ENCODE data around the gene RBPJL. TPM values are rescaled to one million over a fixed set of nuclear protein-coding genes. Genes with fewer than 3 reads are reported as not detected.

RBPJL gene
- total and polyA plus RNA-seq, 9 donors: 0.17 TPM; not detected in 8

Other genes starting within 250 kb of the RBPJL start
- gene KCNS1, start 205.7 kb upstream of the RBPJL start, total RNA-seq: 0.04 TPM
- under 1 TPM; 0.08 to 0.17 (median 0.09) TPM for gene KCNS1, start 205.7 kb upstream of the RBPJL start, polyA plus RNA-seq (ENCODE audit: insufficient read depth in 1 of 8, insufficient read length in 8 of 8, low replicate concordance in 1 of 8)
- not detected for gene WFDC5, start 191.7 kb upstream of the RBPJL start, total RNA-seq
- under 1 TPM in 1 of 8 donors, not detected in 7; 0.32 TPM for gene WFDC5, start 191.7 kb upstream of the RBPJL start, polyA plus RNA-seq (ENCODE audit: insufficient read depth in 1 of 8, insufficient read length in 8 of 8, low replicate concordance in 1 of 8)
- gene WFDC12, start 182.4 kb upstream of the RBPJL start, total RNA-seq: not detected
- not detected for gene WFDC12, start 182.4 kb upstream of the RBPJL start, polyA plus RNA-seq (ENCODE audit: insufficient read depth in 1 of 8, insufficient read length in 8 of 8, low replicate concordance in 1 of 8)
- not detected for gene PI3, start 131.9 kb upstream of the RBPJL start, total RNA-seq
- gene PI3, start 131.9 kb upstream of the RBPJL start, polyA plus RNA-seq (ENCODE audit: insufficient read depth in 1 of 8, insufficient read length in 8 of 8, low replicate concordance in 1 of 8): under 1 TPM in 3 of 8 donors, not detected in 5; 0.44 to 0.82 (median 0.71) TPM
- not detected for gene SEMG1, start 99.8 kb upstream of the RBPJL start, total RNA-seq
- gene SEMG1, start 99.8 kb upstream of the RBPJL start, polyA plus RNA-seq (ENCODE audit: insufficient read depth in 1 of 8, insufficient read length in 8 of 8, low replicate concordance in 1 of 8): not detected
- not detected for gene SEMG2, start 85.5 kb upstream of the RBPJL start, total RNA-seq
- under 1 TPM in 1 of 8 donors, not detected in 7; 0.06 TPM for gene SEMG2, start 85.5 kb upstream of the RBPJL start, polyA plus RNA-seq (ENCODE audit: insufficient read depth in 1 of 8, insufficient read length in 8 of 8, low replicate concordance in 1 of 8)
- gene SLPI, start 52.3 kb upstream of the RBPJL start, total RNA-seq: 0.13 TPM
- gene SLPI, start 52.3 kb upstream of the RBPJL start, polyA plus RNA-seq (ENCODE audit: insufficient read depth in 1 of 8, insufficient read length in 8 of 8, low replicate concordance in 1 of 8): under 1 TPM in 5 of 8 donors, not detected in 3; 0.30 to 0.89 (median 0.54) TPM
- 0.58 TPM for gene MATN4, start 1.5 kb downstream of the RBPJL start, total RNA-seq
- 1 to 10 TPM in 1 of 8 donors, under 1 TPM in 7; 0.21 to 1.1 (median 0.70) TPM for gene MATN4, start 1.5 kb downstream of the RBPJL start, polyA plus RNA-seq (ENCODE audit: insufficient read depth in 1 of 8, insufficient read length in 8 of 8, low replicate concordance in 1 of 8)
- 6.0 TPM for gene SDC4, start 41.6 kb downstream of the RBPJL start, total RNA-seq
- 10 to 100 TPM in 2 of 8 donors, 1 to 10 TPM in 6; 5.4 to 14.1 (median 8.2) TPM for gene SDC4, start 41.6 kb downstream of the RBPJL start, polyA plus RNA-seq (ENCODE audit: insufficient read depth in 1 of 8, insufficient read length in 8 of 8, low replicate concordance in 1 of 8)
- gene SYS1, start 56.3 kb downstream of the RBPJL start, total RNA-seq: 10.1 TPM
- 10 to 100 TPM; 14.1 to 20.0 (median 16.2) TPM for gene SYS1, start 56.3 kb downstream of the RBPJL start, polyA plus RNA-seq (ENCODE audit: insufficient read depth in 1 of 8, insufficient read length in 8 of 8, low replicate concordance in 1 of 8)
- gene TP53TG5, start 71.5 kb downstream of the RBPJL start, total RNA-seq: not detected
- gene TP53TG5, start 71.5 kb downstream of the RBPJL start, polyA plus RNA-seq (ENCODE audit: insufficient read depth in 1 of 8, insufficient read length in 8 of 8, low replicate concordance in 1 of 8): 1 to 10 TPM in 1 of 8 donors, under 1 TPM in 7; 0.19 to 1.3 (median 0.72) TPM
- 7.3 TPM for gene DBNDD2, start 101.4 kb downstream of the RBPJL start, total RNA-seq
- gene DBNDD2, start 101.4 kb downstream of the RBPJL start, polyA plus RNA-seq (ENCODE audit: insufficient read depth in 1 of 8, insufficient read length in 8 of 8, low replicate concordance in 1 of 8): 10 to 100 TPM; 16.9 to 27.3 (median 20.4) TPM
- 39.5 TPM for gene PIGT, start 109.3 kb downstream of the RBPJL start, total RNA-seq
- gene PIGT, start 109.3 kb downstream of the RBPJL start, polyA plus RNA-seq (ENCODE audit: insufficient read depth in 1 of 8, insufficient read length in 8 of 8, low replicate concordance in 1 of 8): 10 to 100 TPM; 64.0 to 78.8 (median 74.6) TPM
- gene WFDC2, start 162.9 kb downstream of the RBPJL start, total RNA-seq: 0.13 TPM
- 1 to 10 TPM in 2 of 8 donors, under 1 TPM in 3, not detected in 3; 0.24 to 2.1 (median 0.68) TPM for gene WFDC2, start 162.9 kb downstream of the RBPJL start, polyA plus RNA-seq (ENCODE audit: insufficient read depth in 1 of 8, insufficient read length in 8 of 8, low replicate concordance in 1 of 8)
- not detected for gene SPINT3, start 208.8 kb downstream of the RBPJL start, total RNA-seq
- gene SPINT3, start 208.8 kb downstream of the RBPJL start, polyA plus RNA-seq (ENCODE audit: insufficient read depth in 1 of 8, insufficient read length in 8 of 8, low replicate concordance in 1 of 8): not detected
- gene WFDC6, start 232.6 kb downstream of the RBPJL start, total RNA-seq: not detected
- under 1 TPM in 1 of 8 donors, not detected in 7; 0.21 TPM for gene WFDC6, start 232.6 kb downstream of the RBPJL start, polyA plus RNA-seq (ENCODE audit: insufficient read depth in 1 of 8, insufficient read length in 8 of 8, low replicate concordance in 1 of 8)
- not detected for gene EPPIN, start 240.6 kb downstream of the RBPJL start, total RNA-seq
- gene EPPIN, start 240.6 kb downstream of the RBPJL start, polyA plus RNA-seq (ENCODE audit: insufficient read depth in 1 of 8, insufficient read length in 8 of 8, low replicate concordance in 1 of 8): under 1 TPM in 2 of 8 donors, not detected in 6; 0.04 to 0.09 TPM

Measured in muscle of leg (tissue), 9 donors.